ENCODE data around the gene RUNX3. TPM values are rescaled to one million over a fixed set of nuclear protein-coding genes. Genes with fewer than 3 reads are reported as not detected.

RUNX3 gene
- total and polyA plus RNA-seq, 2 donors (not counting 1 experiment from before 2014, with no cell fraction given), result 86.0 to 127 TPM

GRCh38 chr1:24936684-24937083 is 6.6 kb upstream of the RUNX3 start:
- H3K27me3 ChIP-seq (replicated peaks in 1 of 4; ENCODE audit: control extremely low read depth in 1 of 4, control insufficient read depth in 3 of 4, insufficient read depth in 4 of 4, low read length in 3 of 4), result no peaks in the 10 kb centered on the region
- H3K4me1 ChIP-seq (ENCODE audit: control insufficient read depth in 2 of 2, insufficient read depth in 2 of 2, low read length in 2 of 2), result peaks cover 28 to 42% of the 10 kb centered on the region in 2 donors
- POLR2A ChIA-PET, result interaction anchor here (1.5 kb wide), 1 partner anchor 10 kb away, joined by 3 read pairs; no protein-coding TSS in a partner anchor
- intact Hi-C loops (cut with micrococcal nuclease), result no loop called here
- 98% methylated on average over 11 of the region's 11 CpGs for WGBS (ENCODE audit: insufficient coverage)
- H2AFZ ChIP-seq (ENCODE audit: insufficient read depth, low read depth, low read length, poor library complexity, severe bottlenecking), result no peak overlapping the region
- H3K4me3 ChIP-seq (ENCODE audit: control extremely low read depth in 1 of 5, extremely low read depth in 1 of 5, insufficient read depth in 1 of 5, low read depth in 2 of 5, low read length in 4 of 5), result no peak overlapping the region
- CTCF ChIA-PET, result interaction anchor here (1.7 to 14.6 kb wide), 3 partner anchors 11 to 99 kb away, joined by 5 to 320 read pairs (median 20); no protein-coding TSS in a partner anchor
- Mint-ChIP-seq H3K27me3 (no peaks in the 10 kb centered on the region), H3K4me3 (no peak overlapping the region), H3K4me1 (peaks cover 36% of the 10 kb centered on the region), H3K27ac (no peak overlapping the region), H3K9me3 (ENCODE audit: insufficient read depth) (no peaks in the 10 kb centered on the region)
- no peaks in the 10 kb centered on the region for H3K36me3 ChIP-seq (replicated peaks in 1 of 2; ENCODE audit: control extremely low read depth in 1 of 2, control insufficient read depth in 1 of 2, extremely low read depth in 1 of 2, insufficient read depth in 2 of 2, low read length in 1 of 2)
- TF ChIP-seq EZH2 (IDR thresholded peaks at IDR 0.05; ENCODE audit: borderline replicate concordance, insufficient read depth, low read depth, low read length, poor library complexity, severe bottlenecking), result no peak
- TF ChIP-seq CTCF (IDR thresholded peaks at IDR 0.05), result no peak
- no peak overlapping the region for H3K27ac ChIP-seq (ENCODE audit: low read length in 2 of 2)
- no peak overlapping the region for H3K4me2 ChIP-seq (replicated peaks; ENCODE audit: low read depth, low read length, poor library complexity, severe bottlenecking)
- no peaks in the 10 kb centered on the region for H3K9me3 ChIP-seq (ENCODE audit: control extremely low read depth in 1 of 3, control insufficient read depth in 2 of 3, insufficient read depth in 1 of 3, low read length in 2 of 3)
- H4K20me1 ChIP-seq (ENCODE audit: control insufficient read depth, insufficient read depth, low read length, poor library complexity, severe bottlenecking), result peaks cover 3% of the 10 kb centered on the region
- no peak overlapping the region for H3K9ac ChIP-seq (ENCODE audit: low read length)
- ATAC-seq (ENCODE audit: low read depth), result no peak
- DNase-seq, result no peak
- H3K79me2 ChIP-seq (ENCODE audit: control insufficient read depth, insufficient read depth, low read length), result peaks cover 19% of the 10 kb centered on the region

GRCh38 chr1:24935615-24936484 is 5.8 kb upstream of the RUNX3 start:
- Histone ChIP-seq H3K27ac (ENCODE audit: low read length in 2 of 2) (no peak overlapping the region), H4K20me1 (ENCODE audit: control insufficient read depth, insufficient read depth, low read length, poor library complexity, severe bottlenecking) (peaks cover 7% of the 10 kb centered on the region), H3K36me3 (replicated peaks in 1 of 2; ENCODE audit: control extremely low read depth in 1 of 2, control insufficient read depth in 1 of 2, extremely low read depth in 1 of 2, insufficient read depth in 2 of 2, low read length in 1 of 2) (no peaks in the 10 kb centered on the region), H3K4me3 (ENCODE audit: control extremely low read depth in 1 of 5, extremely low read depth in 1 of 5, insufficient read depth in 1 of 5, low read depth in 2 of 5, low read length in 4 of 5) (no peak overlapping the region), H2AFZ (ENCODE audit: insufficient read depth, low read depth, low read length, poor library complexity, severe bottlenecking) (no peak overlapping the region), H3K4me1 (ENCODE audit: control insufficient read depth in 2 of 2, insufficient read depth in 2 of 2, low read length in 2 of 2) (peaks cover 36 to 50% of the 10 kb centered on the region in 2 donors), H3K4me2 (replicated peaks; ENCODE audit: low read depth, low read length, poor library complexity, severe bottlenecking) (peak overlapping the region; percentile 35), H3K79me2 (ENCODE audit: control insufficient read depth, insufficient read depth, low read length) (peaks cover 27% of the 10 kb centered on the region), H3K9me3 (ENCODE audit: control extremely low read depth in 1 of 3, control insufficient read depth in 2 of 3, insufficient read depth in 1 of 3, low read length in 2 of 3) (no peaks in the 10 kb centered on the region), H3K27me3 (replicated peaks in 1 of 4; ENCODE audit: control extremely low read depth in 1 of 4, control insufficient read depth in 3 of 4, insufficient read depth in 4 of 4, low read length in 3 of 4) (no peaks in the 10 kb centered on the region), H3K9ac (ENCODE audit: low read length) (no peak overlapping the region)
- intact Hi-C loops (cut with micrococcal nuclease), result loop anchor here (2.0 kb wide), 1 partner anchor 21 kb away; no protein-coding TSS in a partner anchor
- Mint-ChIP-seq H3K4me1 (peaks cover 43% of the 10 kb centered on the region), H3K27me3 (no peaks in the 10 kb centered on the region), H3K9me3 (ENCODE audit: insufficient read depth) (no peaks in the 10 kb centered on the region), H3K4me3 (peak overlapping the region; percentile 66), H3K27ac (peak overlapping the region; percentile 70)
- ChIA-PET CTCF (interaction anchor here (0.9 to 14.6 kb wide), 8 partner anchors 12 to 165 kb away, joined by 3 to 320 read pairs (median 14); no protein-coding TSS in a partner anchor), POLR2A (interaction anchor here (0.6 to 1.5 kb wide), 4 partner anchors 11 to 101 kb away, joined by 3 to 7 read pairs (median 3); no protein-coding TSS in a partner anchor)
- 79% methylated on average over 10 of the region's 13 CpGs for WGBS (ENCODE audit: insufficient coverage)
- DNase-seq, result peak; percentile 26
- ATAC-seq (ENCODE audit: low read depth), result no peak
- TF ChIP-seq EZH2 (IDR thresholded peaks at IDR 0.05; ENCODE audit: borderline replicate concordance, insufficient read depth, low read depth, low read length, poor library complexity, severe bottlenecking), result no peak
- TF ChIP-seq CTCF (IDR thresholded peaks at IDR 0.05), result no peak
